ENCODE data around the gene RYR1. TPM values are rescaled to one million over a fixed set of nuclear protein-coding genes. Genes with fewer than 3 reads are reported as not detected.

The RYR1 gene
- total RNA-seq, 2 experiments from 2014 or later = 0.54 to 1.4 TPM

DNA sequence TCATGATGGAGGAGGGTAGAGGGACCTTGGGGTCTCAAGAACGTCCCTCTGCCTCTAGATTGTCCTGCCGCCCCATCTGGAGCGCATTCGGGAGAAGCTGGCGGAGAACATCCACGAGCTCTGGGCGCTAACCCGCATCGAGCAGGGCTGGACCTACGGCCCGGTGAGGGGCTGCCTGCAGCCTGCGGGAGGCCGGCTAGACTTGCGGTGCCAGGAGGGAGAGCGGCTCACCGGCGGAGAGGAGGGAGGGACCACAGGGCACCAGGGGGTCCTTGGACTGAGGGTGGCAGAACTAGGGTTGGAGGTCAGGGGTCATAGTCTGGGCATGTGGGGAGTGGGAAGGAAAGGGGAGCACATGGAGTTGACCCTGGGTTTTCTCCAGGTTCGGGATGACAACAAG, 29.9 kb downstream of the RYR1 start:
- BruUV-seq (replicated peaks) = no TSS peak
- Histone ChIP-seq H3K36me3 (ENCODE audit: insufficient read depth, low read length) (no peaks in the 10 kb centered on the region), H3K4me1 (ENCODE audit: insufficient read depth, low read length, poor library complexity, severe bottlenecking) (no peaks in the 10 kb centered on the region), H3K4me3 (ENCODE audit: low read depth, low read length, poor library complexity, severe bottlenecking) (no peak overlapping the region), H4K20me1 (ENCODE audit: insufficient read depth, low read length) (no peaks in the 10 kb centered on the region), H3K79me2 (ENCODE audit: insufficient read depth, low read depth, low read length) (no peaks in the 10 kb centered on the region), H3K4me2 (ENCODE audit: low read length) (no peak overlapping the region), H3K27ac (ENCODE audit: low read depth, low read length, poor library complexity, severe bottlenecking) (no peak overlapping the region), H2AFZ (ENCODE audit: low read length) (no peak overlapping the region), H3K9me3 (ENCODE audit: low read length) (no peaks in the 10 kb centered on the region), H3K9me2 (ENCODE audit: insufficient read depth, low read length) (no peaks in the 10 kb centered on the region)
- no peak for TF ChIP-seq EZH2phosphoT487 (IDR thresholded peaks at IDR 0.05; ENCODE audit: borderline replicate concordance, low read depth, low read length)
- TF ChIP-seq, protein P1, sequence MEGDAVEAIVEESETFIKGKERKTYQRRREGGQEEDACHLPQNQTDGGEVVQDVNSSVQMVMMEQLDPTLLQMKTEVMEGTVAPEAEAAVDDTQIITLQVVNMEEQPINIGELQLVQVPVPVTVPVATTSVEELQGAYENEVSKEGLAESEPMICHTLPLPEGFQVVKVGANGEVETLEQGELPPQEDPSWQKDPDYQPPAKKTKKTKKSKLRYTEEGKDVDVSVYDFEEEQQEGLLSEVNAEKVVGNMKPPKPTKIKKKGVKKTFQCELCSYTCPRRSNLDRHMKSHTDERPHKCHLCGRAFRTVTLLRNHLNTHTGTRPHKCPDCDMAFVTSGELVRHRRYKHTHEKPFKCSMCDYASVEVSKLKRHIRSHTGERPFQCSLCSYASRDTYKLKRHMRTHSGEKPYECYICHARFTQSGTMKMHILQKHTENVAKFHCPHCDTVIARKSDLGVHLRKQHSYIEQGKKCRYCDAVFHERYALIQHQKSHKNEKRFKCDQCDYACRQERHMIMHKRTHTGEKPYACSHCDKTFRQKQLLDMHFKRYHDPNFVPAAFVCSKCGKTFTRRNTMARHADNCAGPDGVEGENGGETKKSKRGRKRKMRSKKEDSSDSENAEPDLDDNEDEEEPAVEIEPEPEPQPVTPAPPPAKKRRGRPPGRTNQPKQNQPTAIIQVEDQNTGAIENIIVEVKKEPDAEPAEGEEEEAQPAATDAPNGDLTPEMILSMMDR (conservative IDR thresholded peaks at IDR 0.05; ENCODE audit: low read length) = no peak
- intact Hi-C loops (cut with micrococcal nuclease; ENCODE audit: unreplicated experiment) = no loop called here
- POLR2A ChIA-PET = no interaction called here
- DNase-seq (ENCODE audit: low spot score) = no peak
- CTCF ChIA-PET (ENCODE audit: unreplicated experiment) = no interaction called here

GRCh38 chr19:38464421-38465082, 31.1 kb downstream of the RYR1 start:
- H2AFZ ChIP-seq (ENCODE audit: low read length) = no peak overlapping the region
- ChIA-PET CTCF (ENCODE audit: unreplicated experiment) (no interaction called here), POLR2A (no interaction called here)
- no peaks in the 10 kb centered on the region for H3K9me2 ChIP-seq (ENCODE audit: insufficient read depth, low read length)
- H3K79me2 ChIP-seq (ENCODE audit: insufficient read depth, low read depth, low read length) = no peaks in the 10 kb centered on the region
- no peak overlapping the region for H3K27ac ChIP-seq (ENCODE audit: low read depth, low read length, poor library complexity, severe bottlenecking)
- H3K4me1 ChIP-seq (ENCODE audit: insufficient read depth, low read length, poor library complexity, severe bottlenecking) = no peaks in the 10 kb centered on the region
- H3K4me2 ChIP-seq (ENCODE audit: low read length) = no peak overlapping the region
- no peaks in the 10 kb centered on the region for H4K20me1 ChIP-seq (ENCODE audit: insufficient read depth, low read length)
- intact Hi-C loops (cut with micrococcal nuclease; ENCODE audit: unreplicated experiment) = no loop called here
- H3K9me3 ChIP-seq (ENCODE audit: low read length) = no peaks in the 10 kb centered on the region
- no TSS peak for BruUV-seq (replicated peaks)
- H3K4me3 ChIP-seq (ENCODE audit: low read depth, low read length, poor library complexity, severe bottlenecking) = no peak overlapping the region
- TF ChIP-seq, protein P1 (conservative IDR thresholded peaks at IDR 0.05; ENCODE audit: low read length) = no peak
- TF ChIP-seq EZH2phosphoT487 (IDR thresholded peaks at IDR 0.05; ENCODE audit: borderline replicate concordance, low read depth, low read length) = no peak
- H3K36me3 ChIP-seq (ENCODE audit: insufficient read depth, low read length) = no peaks in the 10 kb centered on the region
- DNase-seq (ENCODE audit: low spot score) = no peak

DNA sequence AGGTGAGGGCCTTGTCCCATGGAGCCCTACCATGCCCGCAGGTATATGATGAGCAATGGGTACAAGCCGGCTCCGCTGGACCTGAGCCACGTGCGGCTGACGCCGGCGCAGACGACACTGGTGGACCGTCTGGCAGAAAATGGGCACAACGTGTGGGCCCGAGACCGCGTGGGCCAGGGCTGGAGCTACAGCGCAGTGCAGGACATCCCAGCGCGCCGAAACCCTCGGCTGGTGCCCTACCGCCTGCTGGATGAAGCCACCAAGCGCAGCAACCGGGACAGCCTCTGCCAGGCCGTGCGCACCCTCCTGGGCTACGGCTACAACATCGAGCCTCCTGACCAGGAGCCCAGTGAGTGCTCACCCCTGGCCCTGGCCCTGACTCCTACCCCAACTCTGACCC, 32.6 kb downstream of the RYR1 start:
- Histone ChIP-seq H4K20me1 (ENCODE audit: insufficient read depth, low read length) (no peaks in the 10 kb centered on the region), H3K4me3 (ENCODE audit: low read depth, low read length, poor library complexity, severe bottlenecking) (no peak overlapping the region), H3K27ac (ENCODE audit: low read depth, low read length, poor library complexity, severe bottlenecking) (no peak overlapping the region), H3K4me2 (ENCODE audit: low read length) (no peak overlapping the region), H3K79me2 (ENCODE audit: insufficient read depth, low read depth, low read length) (no peaks in the 10 kb centered on the region), H3K9me2 (ENCODE audit: insufficient read depth, low read length) (no peaks in the 10 kb centered on the region), H3K4me1 (ENCODE audit: insufficient read depth, low read length, poor library complexity, severe bottlenecking) (no peaks in the 10 kb centered on the region), H3K9me3 (ENCODE audit: low read length) (no peaks in the 10 kb centered on the region), H3K36me3 (ENCODE audit: insufficient read depth, low read length) (no peaks in the 10 kb centered on the region), H2AFZ (ENCODE audit: low read length) (no peak overlapping the region)
- intact Hi-C loops (cut with micrococcal nuclease; ENCODE audit: unreplicated experiment) = no loop called here
- POLR2A ChIA-PET = no interaction called here
- CTCF ChIA-PET (ENCODE audit: unreplicated experiment) = interaction anchor here (0.7 kb wide), 1 partner anchor 109 kb away, joined by 3 read pairs; no protein-coding TSS in a partner anchor
- BruUV-seq (replicated peaks) = no TSS peak
- DNase-seq (ENCODE audit: low spot score) = no peak
- TF ChIP-seq EZH2phosphoT487 (IDR thresholded peaks at IDR 0.05; ENCODE audit: borderline replicate concordance, low read depth, low read length) = no peak
- TF ChIP-seq, protein P1 (conservative IDR thresholded peaks at IDR 0.05; ENCODE audit: low read length) = no peak

Data from OCI-LY7 (cell line).